Heart left ventricle (tissue), 16 donors: ENCODE measurements around the gene RPS6KC1. TPM values are rescaled to one million over a fixed set of nuclear protein-coding genes. Genes with fewer than 3 reads are reported as not detected.
"Not testable (repeated sequence)": the region's sequence is repeated elsewhere in the genome, so short reads cannot be mapped to it uniquely, and the experiment has no call there.

Experiments
- ATAC-seq, 4 donors: fragments of 200-7000 bp; cut with Tn5 transposase; one replicate each; pipeline ENCODE4 v1.9.1; 2020 to 2022; ENCODE audit warnings: moderate library complexity in 4 of 4, mild to moderate bottlenecking in 3 of 4, moderate number of reproducible peaks in 1 of 4
- DNase-seq, 5 donors: peaks; one replicate each; pipeline ENCODE4 v3.0.0-alpha.2; 2020
- H3K27ac ChIP-seq, 12 donors: fragments of 200-600 bp; sonication (generic) in 4 of 12; one replicate each; pipeline versions ENCODE4 v1.5.0 to v1.8.0; 2016 to 2022; ENCODE audit warnings: mild to moderate bottlenecking in 2 of 12
- H3K27me3 ChIP-seq, 9 donors: fragments of 200-600 bp; sonication (generic) in 2 of 9; one replicate each; pipeline versions ENCODE4 v1.5.1 to v1.8.0; 2016 to 2022; ENCODE audit warnings: mild to moderate bottlenecking in 3 of 9
- H3K36me3 ChIP-seq, 9 donors: fragments of 200-600 bp; sonication (generic) in 2 of 9; one replicate each; pipeline versions ENCODE4 v1.5.0 to v1.8.0; 2018 to 2022; ENCODE audit warnings: mild to moderate bottlenecking in 2 of 9
- H3K4me1 ChIP-seq, 12 donors: fragments of 200-600 bp; sonication (generic) in 4 of 12; one replicate each; pipeline versions ENCODE4 v1.5.0 to v1.8.0; 2016 to 2022; ENCODE audit warnings: mild to moderate bottlenecking in 3 of 12
- H3K4me3 ChIP-seq, 12 donors: fragments of 200-600 bp; sonication (generic) in 4 of 12; one replicate each; pipeline versions ENCODE4 v1.5.0 to v1.8.0; 2017 to 2022; ENCODE audit warnings: mild to moderate bottlenecking in 9 of 12, moderate library complexity in 4 of 12
- H3K9me3 ChIP-seq, 12 donors: fragments of 200-600 bp; sonication (generic) in 4 of 12; one replicate each; pipeline versions ENCODE4 v1.5.0 to v1.8.0; 2016 to 2022; ENCODE audit warnings: mild to moderate bottlenecking in 1 of 12
- POLR2A ChIP-seq, 2 donors: fragments of 450-650 bp; IDR thresholded peaks; one replicate each; pipeline ENCODE4 v1.6.1; 2017; ENCODE audit warnings: antibody characterized with exemption in 2 of 2, mild to moderate bottlenecking in 2 of 2, moderate library complexity in 2 of 2
- WGBS, 4 donors: extraction: QIAGEN DNeasy Blood & Tissue Kit in 2 of 4; methylation state at CpG; one replicate each; pipeline versions ENCODE4 v1.1.5 to v1.1.7; 2013 to 2018; 5-methylcytosine and 5-hydroxymethylcytosine counted together
- intact Hi-C, 10 donors: fragments of 100-400 bp; cut with DNase I; formaldehyde crosslinking; loops; one replicate each; pipeline versions ENCODE4 v1.11.1 to v1.14.2; 2022
- polyA plus RNA-seq, 2 donors: library from polyadenylated mRNA; stranded (reverse); fragments of 200-250 nt; gene quantifications; one replicate each; pipeline ENCODE4 v1.2.3, GENCODE V29; 2013
- total RNA-seq, 9 donors: library from RNA; depleted of rRNA in 2 of 9; stranded (reverse); fragments of >200 nt in 2 of 9; fragmentation: NEBNext Ultra II Directional in 3 of 9; extraction: Animal tissue kit (Norgen Biotek cat#: 25700) in 3 of 9; gene quantifications; one replicate each; pipeline versions ENCODE4 v1.1.0 to v1.2.4, GENCODE V29; 2016 to 2023
- TF ChIP-seq, protein P1 (sequence below), 12 donors: fragments of 200-600 bp; sonication (generic) in 4 of 12; IDR thresholded peaks; one replicate each; pipeline versions ENCODE4 v1.5.0 to v1.8.0; 2018 to 2022; ENCODE audit warnings: antibody characterized with exemption in 12 of 12, mild to moderate bottlenecking in 5 of 12
- donor health status: ischemic (EF 13 %, LVEDD 7.1; RV severe dilation, severe dysfunction).
- donor health status: healthy with polysubstance abuse.
- donor health status: DM: no; HTN: yes; CAD: no.
- donor health status: DM: no; HTN: no; CAD: no.
- donor health status: ischemic (EF 25% LVEDD 6.9; RV normal size, moderate dysfunction).
- donor health status: ischemic (EF 25% LVEDD 5.7; RV mildly dilated, moderate dysfunction).
- donor health status: healthy.
- donor health status: DM: yes; HTN: yes; CAD: no.
- donor health status: ischemic (EF 35%, LVEDD 5.7; RV mildly dilated, moderate dysfunction).
- donor health status: nonischemic (EF 11% LVEDD 7.7; RV severe dilation, severe dysfunction).
- donor health status: DM: yes; HTN: yes; CAD: no.
- donor health status: PGD.
- donor health status: ischemic (EF 29% LVEDD 5.4; RV normal size, mild dysfunction).
- donor health status: nonischemic (EF 23%, LVEDD 6.1; RV moderate dilation, normal function).

RPS6KC1 gene
- total and polyA plus RNA-seq, 11 donors, result 3.0 to 15.6 (median 10.4) TPM

DNA sequence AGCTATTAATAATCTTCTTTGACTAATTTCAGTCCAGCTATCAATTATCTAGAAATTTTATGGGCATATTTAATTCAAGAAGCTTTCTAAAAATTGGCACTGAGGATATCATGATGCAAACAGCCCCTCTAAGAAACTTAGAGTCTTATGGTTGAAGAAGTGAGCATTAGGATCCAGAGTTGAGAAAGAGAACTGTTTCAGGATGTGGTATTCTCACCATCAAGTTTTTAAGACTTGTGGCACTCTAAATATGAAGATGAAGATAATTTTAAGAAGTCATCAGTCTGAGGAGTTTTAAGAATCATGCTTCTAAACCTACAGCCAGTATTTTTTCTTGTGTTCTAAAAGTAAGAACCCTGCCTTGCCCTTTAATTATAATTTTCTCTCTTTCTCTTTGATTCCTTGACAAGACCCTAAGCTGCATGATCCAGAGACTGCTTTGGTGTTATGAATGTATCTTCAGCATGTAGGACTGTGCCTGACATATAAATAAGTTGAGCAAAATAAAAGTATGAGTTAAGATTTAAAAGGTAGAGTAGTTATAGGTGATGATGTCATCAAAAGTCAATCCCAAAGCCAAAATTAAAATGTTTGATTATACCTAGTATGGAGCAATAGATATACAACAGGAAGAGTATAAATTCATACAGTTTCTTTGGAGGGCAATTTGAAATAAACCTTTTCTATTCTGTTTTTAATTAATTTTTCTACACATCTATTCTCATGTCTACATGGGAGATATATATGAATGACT, 39.1 kb downstream of the RPS6KC1 start:
- TF ChIP-seq, protein P1, sequence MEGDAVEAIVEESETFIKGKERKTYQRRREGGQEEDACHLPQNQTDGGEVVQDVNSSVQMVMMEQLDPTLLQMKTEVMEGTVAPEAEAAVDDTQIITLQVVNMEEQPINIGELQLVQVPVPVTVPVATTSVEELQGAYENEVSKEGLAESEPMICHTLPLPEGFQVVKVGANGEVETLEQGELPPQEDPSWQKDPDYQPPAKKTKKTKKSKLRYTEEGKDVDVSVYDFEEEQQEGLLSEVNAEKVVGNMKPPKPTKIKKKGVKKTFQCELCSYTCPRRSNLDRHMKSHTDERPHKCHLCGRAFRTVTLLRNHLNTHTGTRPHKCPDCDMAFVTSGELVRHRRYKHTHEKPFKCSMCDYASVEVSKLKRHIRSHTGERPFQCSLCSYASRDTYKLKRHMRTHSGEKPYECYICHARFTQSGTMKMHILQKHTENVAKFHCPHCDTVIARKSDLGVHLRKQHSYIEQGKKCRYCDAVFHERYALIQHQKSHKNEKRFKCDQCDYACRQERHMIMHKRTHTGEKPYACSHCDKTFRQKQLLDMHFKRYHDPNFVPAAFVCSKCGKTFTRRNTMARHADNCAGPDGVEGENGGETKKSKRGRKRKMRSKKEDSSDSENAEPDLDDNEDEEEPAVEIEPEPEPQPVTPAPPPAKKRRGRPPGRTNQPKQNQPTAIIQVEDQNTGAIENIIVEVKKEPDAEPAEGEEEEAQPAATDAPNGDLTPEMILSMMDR (IDR thresholded peaks at IDR 0.05), result no peak
- TF ChIP-seq POLR2A (IDR thresholded peaks at IDR 0.05), result no peak
- no peaks in the 10 kb centered on the region for H3K9me3 ChIP-seq
- intact Hi-C loops, result no loop called here
- no peaks in the 10 kb centered on the region for H3K27me3 ChIP-seq
- no peak for ATAC-seq
- no peak overlapping the region for H3K4me3 ChIP-seq
- H3K36me3 ChIP-seq, result peaks cover 0 to 40% (median 23%) of the 10 kb centered on the region in 9 donors
- no peak overlapping the region for H3K27ac ChIP-seq
- no peak for DNase-seq
- no peaks in the 10 kb centered on the region for H3K4me1 ChIP-seq

DNA sequence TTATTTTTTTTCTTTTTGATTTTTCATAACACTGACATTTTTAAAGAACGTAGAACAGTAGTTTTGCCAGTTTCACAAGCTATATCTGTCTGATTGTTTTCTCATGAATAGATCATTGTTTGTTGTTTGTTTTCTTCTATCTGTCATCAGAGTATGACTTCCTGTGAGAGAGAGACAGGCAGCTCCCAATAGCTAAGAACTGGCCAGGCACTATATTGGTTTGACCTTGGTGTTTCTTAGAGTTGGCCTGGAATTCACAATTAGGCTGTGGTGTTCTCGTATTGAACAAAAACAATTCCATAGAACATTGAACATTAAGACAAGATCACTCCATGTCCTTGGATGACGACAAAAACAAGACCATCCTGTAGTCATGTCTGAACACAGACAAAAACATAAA, 43.4 kb downstream of the RPS6KC1 start:
- intact Hi-C loops, result no loop called here
- H3K4me3 ChIP-seq, result no peak overlapping the region
- peaks cover 0 to 7% (median 0%) of the 10 kb centered on the region in 12 donors for H3K9me3 ChIP-seq
- ATAC-seq (no peak), DNase-seq (no peak)
- 72 to 83% (median 73%) methylated on average over 3 of the region's 3 CpGs for WGBS, 4 donors
- H3K27me3 ChIP-seq, result no peaks in the 10 kb centered on the region
- TF ChIP-seq, protein P1 (IDR thresholded peaks at IDR 0.05), result no peak
- no peak for TF ChIP-seq POLR2A (IDR thresholded peaks at IDR 0.05)
- peaks cover 0 to 25% (median 0%) of the 10 kb centered on the region in 9 donors for H3K36me3 ChIP-seq
- no peaks in the 10 kb centered on the region for H3K4me1 ChIP-seq
- H3K27ac ChIP-seq, result no peak overlapping the region

DNA sequence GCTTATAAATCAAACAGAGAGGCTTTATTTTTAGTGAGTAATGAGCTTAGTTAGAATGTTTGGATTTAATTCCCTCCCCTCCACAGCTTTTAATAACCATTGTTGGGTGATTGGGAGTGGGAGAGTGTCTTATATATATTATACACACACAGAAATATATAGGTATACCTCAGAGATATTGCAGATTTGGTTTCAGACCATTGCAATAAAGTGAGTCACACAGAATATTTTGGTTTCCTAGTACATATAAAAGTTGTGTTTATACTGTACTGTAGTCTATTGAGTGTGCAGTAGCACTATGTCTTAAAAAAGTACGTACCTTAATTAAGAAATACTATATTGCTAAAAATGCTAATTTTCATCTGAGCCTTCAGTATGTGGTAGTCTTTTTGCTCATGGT, 44.4 kb downstream of the RPS6KC1 start:
- DNase-seq (no peak), ATAC-seq (no peak)
- Histone ChIP-seq H3K4me1 (no peaks in the 10 kb centered on the region), H3K4me3 (no peak overlapping the region), H3K27me3 (no peaks in the 10 kb centered on the region), H3K27ac (no peak overlapping the region), H3K9me3 (peaks cover 0 to 7% (median 0%) of the 10 kb centered on the region in 12 donors), H3K36me3 (peaks cover 0 to 25% (median 0%) of the 10 kb centered on the region in 9 donors)
- intact Hi-C loops, result no loop called here
- WGBS, 4 donors, result 91 to 100% (median 96%) methylated on average over 1 of the region's 1 CpG
- no peak for TF ChIP-seq POLR2A (IDR thresholded peaks at IDR 0.05)
- TF ChIP-seq, protein P1 (IDR thresholded peaks at IDR 0.05), result no peak

DNA sequence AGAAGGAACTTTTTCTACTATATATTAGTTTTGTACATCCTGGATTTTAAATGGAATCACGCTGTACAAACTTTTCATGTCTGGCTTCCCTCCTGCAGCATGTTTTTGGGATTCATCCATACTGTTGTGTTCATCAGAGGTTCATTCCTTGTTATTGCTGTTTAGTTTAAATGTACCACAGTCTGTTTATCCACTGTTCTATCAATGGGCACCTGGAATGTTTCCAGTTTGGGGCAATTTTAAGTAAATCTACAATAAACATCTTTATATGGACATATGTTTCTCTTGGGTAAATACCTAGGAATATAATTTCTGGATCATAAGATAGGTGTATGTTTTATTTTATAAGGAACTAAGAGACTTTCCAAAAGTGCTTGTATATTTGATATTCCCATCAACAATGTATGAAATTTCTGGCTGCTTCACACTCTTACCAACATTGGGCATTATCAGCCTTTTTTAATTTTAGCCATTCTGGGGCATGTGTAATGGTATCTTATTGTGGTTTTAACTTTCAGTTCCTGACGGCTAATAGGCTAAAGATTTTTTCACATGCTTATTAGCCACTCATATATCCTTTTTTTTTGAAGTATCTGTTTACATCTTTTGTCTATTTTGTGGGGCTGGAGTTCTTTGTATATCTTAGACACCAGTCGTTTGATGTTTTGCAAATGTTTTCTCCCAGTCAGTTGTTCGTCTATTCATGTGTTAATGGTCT, 48.8 kb downstream of the RPS6KC1 start:
- H3K4me1 ChIP-seq, result no peaks in the 10 kb centered on the region
- ATAC-seq, result no peak
- intact Hi-C loops, result no loop called here
- H3K36me3 ChIP-seq, result peaks cover 0 to 21% (median 0%) of the 10 kb centered on the region in 9 donors
- H3K27me3 ChIP-seq, result no peaks in the 10 kb centered on the region
- DNase-seq, result no peak
- WGBS, 4 donors, result 70 to 83% (median 72%) methylated on average over 4 of the region's 4 CpGs
- H3K4me3 ChIP-seq, result no peak overlapping the region
- no peak overlapping the region for H3K27ac ChIP-seq
- peaks cover 0 to 10% (median 0%) of the 10 kb centered on the region in 12 donors for H3K9me3 ChIP-seq
- TF ChIP-seq, protein P1 (IDR thresholded peaks at IDR 0.05), result no peak
- TF ChIP-seq POLR2A (IDR thresholded peaks at IDR 0.05), result no peak

DNA sequence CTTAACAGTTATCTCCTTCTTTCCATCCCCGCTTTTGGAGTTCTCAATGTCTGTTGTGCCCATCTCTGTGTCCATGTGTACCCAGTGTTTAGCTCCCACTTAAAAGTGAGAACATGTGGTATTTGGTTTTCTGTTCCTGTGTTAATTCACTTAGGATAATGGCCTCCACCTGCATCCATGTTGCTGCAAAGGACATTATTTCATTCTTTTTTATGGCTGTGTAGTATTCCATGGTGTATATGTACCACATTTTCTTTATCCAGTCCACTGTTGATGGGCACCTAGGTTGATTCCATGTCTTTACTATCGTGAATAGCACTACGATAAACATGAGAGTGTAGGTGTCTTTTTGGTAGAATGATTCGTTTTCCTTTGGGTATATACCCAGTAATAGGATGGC, 49.5 kb downstream of the RPS6KC1 start:
- 96 to 98% (median 98%) methylated on average over 4 of the region's 4 CpGs for WGBS, 4 donors
- H3K27me3 ChIP-seq, intact Hi-C loops, H3K4me1 ChIP-seq, H3K27ac ChIP-seq, H3K4me3 ChIP-seq, DNase-seq, ATAC-seq: not testable (repeated sequence)
- Histone ChIP-seq H3K36me3 (peaks cover 0 to 19% (median 0%) of the 10 kb centered on the region in 9 donors), H3K9me3 (peaks cover 0 to 10% (median 0%) of the 10 kb centered on the region in 12 donors)
